ENCODE data around the gene SMAD5. TPM values are rescaled to one million over a fixed set of nuclear protein-coding genes. Genes with fewer than 3 reads are reported as not detected.

The SMAD5 gene
- total and polyA plus RNA-seq, 2 of the 8 experiments (the other 6 are each of a cell fraction or from before 2014, with no cell fraction given): 30.2 to 60.5 TPM

DNA sequence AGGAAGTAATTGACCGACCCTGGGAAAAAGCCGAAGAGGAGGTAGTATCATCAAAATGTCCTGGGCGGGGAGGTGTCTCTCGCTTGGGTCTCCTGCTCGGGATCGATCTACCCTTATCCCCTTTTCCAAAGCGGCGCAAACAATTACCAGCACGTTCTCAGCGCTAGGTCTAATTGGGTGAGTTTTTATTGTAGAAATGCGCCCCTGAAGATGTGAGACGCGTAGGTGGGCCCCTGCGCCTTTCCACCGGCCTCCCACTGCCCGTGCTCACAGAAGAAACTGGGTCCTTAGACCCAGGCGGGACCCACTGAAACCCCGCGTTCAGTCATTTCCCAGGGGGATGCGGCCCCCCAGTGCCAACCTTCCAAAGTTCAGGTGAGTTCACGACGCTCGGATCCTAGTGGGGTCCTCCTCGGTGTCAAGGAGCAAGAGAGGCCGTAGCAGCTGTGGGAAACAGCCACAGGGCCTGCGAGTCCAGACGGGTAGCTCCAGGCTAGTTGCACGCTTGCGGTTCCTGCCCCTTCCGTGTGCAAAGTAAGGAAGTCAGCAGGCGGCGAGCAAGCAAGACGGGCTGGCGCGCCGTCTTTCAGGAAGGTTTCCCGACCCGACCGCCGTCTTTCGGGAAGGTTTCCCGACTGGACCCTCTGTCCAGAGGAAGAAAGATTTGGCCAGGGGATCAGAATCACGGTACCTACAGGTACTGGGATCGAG is 58.8 kb downstream of the SMAD5 start:
- Histone ChIP-seq H3K4me3 (ENCODE audit: extremely low read depth in 1 of 4, insufficient read depth in 2 of 4, low read depth in 3 of 4, low read length in 4 of 4) (peak overlapping the region; percentile 51 to 72 (median 63); a peak in 7 of 8 replicates), H3K4ac (replicated peaks; ENCODE audit: insufficient read length, low read depth, low read length) (no peak overlapping the region), H3K56ac (replicated peaks; ENCODE audit: insufficient read length, low read depth, low read length) (no peak overlapping the region), H3K27ac (ENCODE audit: low read depth, low read length) (no peak overlapping the region), H2BK15ac (ENCODE audit: low read length) (no peak overlapping the region), H2BK120ac (replicated peaks; ENCODE audit: low read depth, low read length) (no peak overlapping the region), H2AFZ (ENCODE audit: low read length) (peak overlapping the region; percentile 49; the same call in 1 of the 2 replicates), H4K91ac (replicated peaks; ENCODE audit: insufficient read length, low read length) (no peak overlapping the region), H3K79me1 (ENCODE audit: low read depth, low read length) (no peaks in the 10 kb centered on the region), H4K8ac (ENCODE audit: extremely low read depth, insufficient read depth, low read length) (peak overlapping the region; percentile 7; the same call in 1 of the 2 replicates), H2BK20ac (ENCODE audit: low read length) (no peak overlapping the region), H3K4me2 (ENCODE audit: insufficient read depth in 1 of 2, low read depth in 2 of 2, low read length in 2 of 2) (peak overlapping the region; percentile 82 to 99), H3K36me3 (ENCODE audit: control insufficient read depth in 2 of 4, insufficient read depth in 4 of 4, low read length in 3 of 4) (peaks cover 0 to 2% (median under 1%) of the 10 kb centered on the region in 4 experiments; a peak in 4 of 8 replicates), H3K14ac (ENCODE audit: insufficient read length) (no peak overlapping the region), H3K23me2 (ENCODE audit: low read depth, low read length) (peaks cover 17% of the 10 kb centered on the region), H2BK12ac (ENCODE audit: low read depth, low read length) (no peak overlapping the region), H3K9ac (replicated peaks in 1 of 4; ENCODE audit: extremely low read depth in 1 of 4, low read depth in 3 of 4, low read length in 3 of 4) (no peak overlapping the region), H3K4me1 (replicated peaks in 1 of 4; ENCODE audit: control insufficient read depth in 3 of 4, insufficient read depth in 4 of 4, low read length in 3 of 4) (peaks cover 0 to 16% (median 7%) of the 10 kb centered on the region in 4 experiments; a peak in 6 of 7 replicates), H4K20me1 (replicated peaks in 1 of 2; ENCODE audit: control insufficient read depth in 1 of 2, insufficient read depth in 2 of 2, low read length in 2 of 2) (peaks cover 12 to 27% of the 10 kb centered on the region in 2 experiments), H3K9me3 (ENCODE audit: insufficient read depth in 2 of 2, low read depth in 1 of 2, low read length in 1 of 2) (no peaks in the 10 kb centered on the region), H3K27me3 (replicated peaks in 1 of 4; ENCODE audit: control insufficient read depth in 3 of 4, extremely low read depth in 1 of 4, insufficient read depth in 3 of 4, low read length in 3 of 4) (peaks cover 48 to 80% (median 68%) of the 10 kb centered on the region in 4 experiments), H2AK5ac (ENCODE audit: low read depth, low read length) (no peak overlapping the region), H3K18ac (ENCODE audit: extremely low read depth, low read length) (0 out of 2 replicates have a peak overlapping the region, but pooled peaks have one; percentile 32), H4K5ac (ENCODE audit: insufficient read length, low read depth, low read length) (no peak overlapping the region), H3K79me2 (ENCODE audit: control insufficient read depth in 1 of 2, insufficient read depth in 2 of 2, low read length in 2 of 2) (no peaks in the 10 kb centered on the region), H2BK5ac (ENCODE audit: low read depth, low read length) (no peak overlapping the region), H3K23ac (ENCODE audit: insufficient read length) (no peak overlapping the region)
- DNase-seq (ENCODE audit: low read depth in 1 of 2, low spot score in 2 of 2) (no peak), FAIRE-seq (no peak)
- TF ChIP-seq CTBP2 (IDR thresholded peaks at IDR 0.05; ENCODE audit: borderline replicate concordance, insufficient read depth, insufficient read length, low read length) (no peak), CBX5 (IDR thresholded peaks at IDR 0.05; ENCODE audit: low read depth, low read length) (no peak), SRF (IDR thresholded peaks at IDR 0.05; ENCODE audit: low read depth, low read length) (no peak), PHF8 (conservative IDR thresholded peaks at IDR 0.05; ENCODE audit: low read depth, low read length) (no peak), CEBPB (IDR thresholded peaks at IDR 0.05; ENCODE audit: low read depth, low read length) (no peak), GABPA (IDR thresholded peaks at IDR 0.05; ENCODE audit: borderline replicate concordance, insufficient read depth, low read length) (peak; percentile 23; the same call in 1 of the 2 replicates), NRF1 (IDR thresholded peaks at IDR 0.05; ENCODE audit: low read depth, low read length) (no peak)
- TF ChIP-seq, protein P1, sequence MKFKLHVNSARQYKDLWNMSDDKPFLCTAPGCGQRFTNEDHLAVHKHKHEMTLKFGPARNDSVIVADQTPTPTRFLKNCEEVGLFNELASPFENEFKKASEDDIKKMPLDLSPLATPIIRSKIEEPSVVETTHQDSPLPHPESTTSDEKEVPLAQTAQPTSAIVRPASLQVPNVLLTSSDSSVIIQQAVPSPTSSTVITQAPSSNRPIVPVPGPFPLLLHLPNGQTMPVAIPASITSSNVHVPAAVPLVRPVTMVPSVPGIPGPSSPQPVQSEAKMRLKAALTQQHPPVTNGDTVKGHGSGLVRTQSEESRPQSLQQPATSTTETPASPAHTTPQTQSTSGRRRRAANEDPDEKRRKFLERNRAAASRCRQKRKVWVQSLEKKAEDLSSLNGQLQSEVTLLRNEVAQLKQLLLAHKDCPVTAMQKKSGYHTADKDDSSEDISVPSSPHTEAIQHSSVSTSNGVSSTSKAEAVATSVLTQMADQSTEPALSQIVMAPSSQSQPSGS (IDR thresholded peaks at IDR 0.05; ENCODE audit: low read length): no peak
- TF ChIP-seq, protein P2, sequence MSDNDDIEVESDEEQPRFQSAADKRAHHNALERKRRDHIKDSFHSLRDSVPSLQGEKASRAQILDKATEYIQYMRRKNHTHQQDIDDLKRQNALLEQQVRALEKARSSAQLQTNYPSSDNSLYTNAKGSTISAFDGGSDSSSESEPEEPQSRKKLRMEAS (IDR thresholded peaks at IDR 0.05): peak; percentile 15; the same call in 1 of the 2 replicates
- ChIA-PET CTCF (ENCODE audit: partially characterized antibody) (interaction anchor here (1.0 to 7.1 kb wide), 6 partner anchors 9 to 20 kb away, joined by 3 to 66 read pairs (median 5); no protein-coding TSS in a partner anchor), POLR2A (ENCODE audit: partially characterized antibody) (interaction anchor here (2.2 to 2.4 kb wide), 2 partner anchors 13 to 58 kb away, joined by 8 to 9 read pairs; partner anchors contain the start of gene SMAD5)
- WGBS, 2 experiments (ENCODE audit: extremely low coverage in 1 of 2, insufficient coverage in 1 of 2, insufficient read length in 1 of 2, insufficient replicate concordance in 2 of 2, low coverage in 1 of 2, low lambda C conversion rate in 2 of 2, missing lambda C conversion rate in 1 of 2): 31% methylated on average over 44 of the region's 44 CpGs; no CpG with 5 or more reads in 1 of the 2 experiments

All from H1 (cell line).